Bronchial epithelial cell (primary cell): ENCODE data around the gene VWA8. TPM values are rescaled to one million over a fixed set of nuclear protein-coding genes. Genes with fewer than 3 reads are reported as not detected.

Source experiments
- DNase-seq: peaks from one replicate; pipeline ENCODE4 v3.0.0-alpha.2; 2010; ENCODE audit warnings: low read depth
- FAIRE-seq: peaks from 2 replicates; lab custom pipeline; 2011; peaks lifted over from hg19 to GRCh38; lab: Jason Lieb, UNC
- H3K27me3 ChIP-seq: 2 replicates; pipeline ENCODE4 v1.5.1; 2011; ENCODE audit warnings: low read length; ENCODE audit not compliant: control insufficient read depth, insufficient read depth
- H3K36me3 ChIP-seq: 2 replicates; pipeline ENCODE4 v1.5.1; 2011; ENCODE audit warnings: low read length; ENCODE audit not compliant: control insufficient read depth, insufficient read depth
- H3K4me3 ChIP-seq: 2 replicates; pipeline ENCODE4 v1.5.1; 2011; ENCODE audit warnings: mild to moderate bottlenecking, low read depth, low read length, control low read depth
- total RNA-seq: library from RNA; depleted of rRNA; stranded (reverse); fragments of >200 nt; gene quantifications from 2 replicates; pipeline ENCODE4 v1.2.1, GENCODE V29; 2014
- TF ChIP-seq, protein P1 (sequence below): IDR thresholded peaks from 2 replicates; pipeline ENCODE4 v1.5.1; 2011; ENCODE audit warnings: mild to moderate bottlenecking, moderate library complexity, low read length, control low read depth, inconsistent platforms; ENCODE audit not compliant: insufficient read depth, severe bottlenecking

The VWA8 gene
- total RNA-seq, 1 donor from 2014 or later, result 17.1 TPM

DNA sequence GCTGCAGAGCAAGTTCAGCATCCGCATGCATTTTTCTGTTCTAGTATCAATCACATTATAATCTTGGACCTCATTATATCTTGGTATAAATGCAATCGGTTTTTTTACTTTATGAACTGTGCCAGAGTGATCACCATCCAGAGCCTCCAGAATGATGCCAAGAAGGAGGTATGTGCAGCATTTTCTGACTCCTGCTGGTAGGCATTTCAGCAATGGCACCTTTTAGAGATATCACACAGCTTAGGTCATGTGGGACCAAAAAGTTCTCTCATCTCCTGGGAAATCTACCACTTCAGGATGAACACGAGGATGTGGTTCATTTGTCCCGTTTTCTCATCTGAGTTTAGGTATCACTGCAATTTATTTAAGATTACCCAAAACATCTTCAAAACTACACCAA, 220.4 kb downstream of the VWA8 start:
- Histone ChIP-seq H3K36me3 (no peaks in the 10 kb centered on the region), H3K27me3 (no peaks in the 10 kb centered on the region), H3K4me3 (no peak overlapping the region)
- TF ChIP-seq, protein P1, sequence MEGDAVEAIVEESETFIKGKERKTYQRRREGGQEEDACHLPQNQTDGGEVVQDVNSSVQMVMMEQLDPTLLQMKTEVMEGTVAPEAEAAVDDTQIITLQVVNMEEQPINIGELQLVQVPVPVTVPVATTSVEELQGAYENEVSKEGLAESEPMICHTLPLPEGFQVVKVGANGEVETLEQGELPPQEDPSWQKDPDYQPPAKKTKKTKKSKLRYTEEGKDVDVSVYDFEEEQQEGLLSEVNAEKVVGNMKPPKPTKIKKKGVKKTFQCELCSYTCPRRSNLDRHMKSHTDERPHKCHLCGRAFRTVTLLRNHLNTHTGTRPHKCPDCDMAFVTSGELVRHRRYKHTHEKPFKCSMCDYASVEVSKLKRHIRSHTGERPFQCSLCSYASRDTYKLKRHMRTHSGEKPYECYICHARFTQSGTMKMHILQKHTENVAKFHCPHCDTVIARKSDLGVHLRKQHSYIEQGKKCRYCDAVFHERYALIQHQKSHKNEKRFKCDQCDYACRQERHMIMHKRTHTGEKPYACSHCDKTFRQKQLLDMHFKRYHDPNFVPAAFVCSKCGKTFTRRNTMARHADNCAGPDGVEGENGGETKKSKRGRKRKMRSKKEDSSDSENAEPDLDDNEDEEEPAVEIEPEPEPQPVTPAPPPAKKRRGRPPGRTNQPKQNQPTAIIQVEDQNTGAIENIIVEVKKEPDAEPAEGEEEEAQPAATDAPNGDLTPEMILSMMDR, result no peak
- DNase-seq, result no peak
- no peak for FAIRE-seq

DNA sequence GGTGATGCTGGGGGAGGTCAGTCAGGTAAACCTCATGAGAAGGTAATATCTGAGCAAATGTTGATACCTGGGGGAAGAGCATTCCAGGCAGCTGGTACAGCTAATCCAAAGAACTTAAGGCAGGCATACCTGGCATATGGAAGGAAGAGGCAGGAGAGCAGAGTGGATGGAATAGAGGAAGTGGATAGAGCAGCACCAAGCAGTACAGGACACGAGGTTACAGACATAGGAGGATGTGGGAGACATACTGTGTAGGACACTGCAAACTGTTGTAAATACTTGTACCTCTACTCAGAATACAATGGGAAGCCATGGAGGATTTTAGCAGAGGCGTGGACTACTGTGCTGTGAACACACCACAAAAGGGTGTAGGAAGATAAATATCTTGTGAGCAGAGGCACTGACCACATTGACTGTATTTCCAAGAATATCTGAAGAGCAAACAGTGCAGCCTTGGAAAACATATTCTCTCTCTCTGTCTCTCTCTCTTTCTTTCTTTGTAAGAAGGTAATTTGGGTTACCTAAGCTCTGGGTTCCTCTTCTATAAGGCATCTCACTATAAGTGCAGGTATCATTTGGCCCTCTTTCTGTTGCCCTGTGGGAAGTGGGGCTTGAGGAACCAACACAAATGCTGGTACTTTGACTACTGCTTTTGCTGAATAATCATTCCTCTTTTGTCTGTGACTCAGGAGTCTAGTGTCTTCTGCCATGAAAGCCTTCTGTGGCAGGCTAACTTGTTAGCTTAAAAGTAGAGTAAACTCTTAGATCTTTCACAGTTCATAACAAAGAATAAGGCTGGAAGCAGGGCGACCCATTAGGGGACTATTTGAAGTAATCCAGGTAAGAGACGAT, 238.0 kb downstream of the VWA8 start:
- no peak overlapping the region for H3K4me3 ChIP-seq
- FAIRE-seq, result no peak

GRCh38 chr13:41720839-41721561, 239.9 kb downstream of the VWA8 start:
- peak; percentile 70 for DNase-seq
- Histone ChIP-seq H3K36me3 (no peaks in the 10 kb centered on the region), H3K27me3 (no peaks in the 10 kb centered on the region), H3K4me3 (no peak overlapping the region)
- FAIRE-seq, result no peak
- TF ChIP-seq, protein P1, result no peak

More for the DNA sequence above, 238.0 kb downstream of the VWA8 start:
- TF ChIP-seq, protein P1, result no peak
- no peaks in the 10 kb centered on the region for H3K27me3 ChIP-seq
- no peaks in the 10 kb centered on the region for H3K36me3 ChIP-seq
- no peak for DNase-seq

GRCh38 chr13:41716236-41716635, 244.7 kb downstream of the VWA8 start:
- Histone ChIP-seq H3K27me3 (no peaks in the 10 kb centered on the region), H3K4me3 (no peak overlapping the region), H3K36me3 (no peaks in the 10 kb centered on the region)
- DNase-seq, result no peak
- TF ChIP-seq, protein P1, result no peak
- no peak for FAIRE-seq

- FAIRE-seq, result no peak
- no peak for DNase-seq
- Histone ChIP-seq H3K36me3 (no peaks in the 10 kb centered on the region), H3K27me3 (no peaks in the 10 kb centered on the region), H3K4me3 (no peak overlapping the region)
- TF ChIP-seq, protein P1, result no peak
Observed at GRCh38 chr13:41713405-41713804, 247.5 kb downstream of the VWA8 start.
